Keratinocyte (primary cell): ENCODE results near the gene SCN11A.

Source experiments
- CTCF ChIP-seq, 3 experiments: IDR thresholded peaks in 1 of 3; conservative IDR thresholded peaks in 1 of 3; optimal IDR thresholded peaks in 1 of 3; 2 replicates in 2 of 3; 3 replicates in 1 of 3; pipeline versions ENCODE3 to v1.5.1; 2011; ENCODE audit warnings: low read length in 3 of 3, mild to moderate bottlenecking in 3 of 3, moderate library complexity in 2 of 3, control low read depth in 1 of 3, inconsistent platforms in 1 of 3; ENCODE audit not compliant: insufficient read depth in 2 of 3; ENCODE audit errors: extremely low read depth in 1 of 3
- EZH2 ChIP-seq: IDR thresholded peaks from one replicate; pipeline ENCODE4 v1.6.1; 2012; ENCODE audit warnings: inconsistent platforms, mild to moderate bottlenecking, low read length, moderate library complexity

- TF ChIP-seq CTCF (optimal IDR thresholded peaks at IDR 0.05 in 1 of 3, IDR thresholded peaks at IDR 0.05 in 1 of 3, conservative IDR thresholded peaks at IDR 0.05 in 1 of 3; ENCODE audit: extremely low read depth in 1 of 3, insufficient read depth in 2 of 3, low read length in 3 of 3), result no peak
- TF ChIP-seq EZH2, result no peak
Observed at GRCh38 chr3:39013289-39013688, 38.5 kb downstream of the SCN11A start.
